NCI-H526 treated with DMSO at 0.1 percent for 48 hours (cell line): Measurements from ENCODE around the gene MARCHF10.

Experiments
- DNase-seq: peaks from one replicate; lab custom pipeline; 2025; lab: John Stamatoyannopoulos, UW

The MARCHF10 gene

DNA sequence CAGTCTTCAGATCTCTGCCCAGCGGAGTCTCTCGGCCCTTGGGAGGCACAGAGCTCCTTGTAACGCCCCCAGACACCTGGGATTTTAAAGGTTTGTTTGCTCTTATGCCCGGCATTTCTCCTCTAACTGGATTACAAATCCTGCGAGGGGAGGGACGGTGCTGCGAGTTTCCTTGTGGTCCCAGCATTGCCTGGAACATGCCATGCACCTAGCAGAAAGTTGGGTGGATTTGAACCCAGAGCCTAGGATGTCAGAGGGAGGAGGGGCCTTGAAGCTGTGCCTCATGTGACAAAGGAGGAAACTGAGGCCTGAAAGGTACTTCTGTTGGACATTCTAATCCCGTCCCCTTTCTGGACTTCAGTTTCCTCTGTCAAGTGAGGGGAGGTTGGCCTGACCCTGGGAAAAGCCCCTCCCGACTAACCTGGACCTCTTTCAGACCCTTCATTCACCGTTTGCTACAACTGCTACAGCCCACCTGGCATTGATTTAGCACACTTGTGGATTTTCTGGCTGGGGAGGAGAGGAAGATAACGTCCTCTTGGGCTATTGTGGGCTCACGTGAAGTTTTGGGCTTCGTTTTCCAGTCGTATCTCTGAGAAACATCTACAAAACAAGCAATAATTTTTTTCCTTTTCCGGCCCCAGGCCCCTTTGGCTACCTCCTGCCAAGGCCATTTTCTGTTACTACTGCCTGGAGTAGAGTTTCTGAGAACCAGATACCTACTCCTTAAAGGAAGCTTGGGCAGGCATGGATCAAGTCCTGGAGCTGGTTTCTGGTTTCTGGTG is 149.8 kb downstream of the MARCHF10 start:
- no peak for DNase-seq

DNA sequence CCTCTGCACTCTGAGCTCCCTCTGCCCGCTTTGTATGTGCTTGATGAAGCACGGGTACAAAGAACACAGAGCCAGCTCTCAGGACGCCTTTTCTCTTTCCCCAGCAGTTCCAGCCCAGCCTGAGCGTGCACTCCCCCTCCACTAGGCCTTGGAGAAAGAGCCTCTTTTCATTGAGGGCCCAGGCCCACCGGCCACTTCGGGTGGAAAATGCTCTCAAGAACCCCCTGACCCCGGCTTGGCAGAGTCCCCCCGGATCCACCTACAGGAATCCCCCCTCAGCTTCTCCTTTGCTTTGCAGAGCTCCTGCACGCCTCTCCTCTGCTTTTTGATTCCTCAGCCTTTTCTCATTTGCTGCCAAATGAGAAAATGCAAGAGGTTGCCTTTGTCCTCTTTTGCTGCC is 150.4 kb downstream of the MARCHF10 start:
- no peak for DNase-seq

DNA sequence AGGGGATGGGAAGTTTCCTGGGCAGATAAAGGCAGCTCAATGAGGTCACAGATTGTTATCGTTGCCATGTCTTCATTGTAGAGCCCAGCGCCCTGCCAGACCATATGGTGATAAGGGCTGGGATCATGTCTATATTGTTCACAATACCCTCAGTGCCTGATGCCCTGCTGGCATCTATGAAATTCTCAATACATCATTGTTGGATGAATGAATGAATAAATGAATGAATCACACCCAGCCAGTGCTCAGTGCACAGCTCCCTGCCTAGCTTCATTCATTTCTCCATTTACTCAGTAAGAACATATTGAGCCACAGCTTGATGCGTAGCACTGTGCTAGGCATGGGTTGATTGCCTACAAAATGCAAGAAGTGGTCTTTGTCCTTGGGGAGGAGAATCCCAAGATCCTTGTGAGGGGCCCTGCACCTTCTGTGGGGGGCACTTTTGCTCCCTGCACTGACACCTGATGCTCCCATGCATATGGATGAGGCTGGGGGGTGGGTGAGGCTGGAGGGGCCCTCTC is 150.9 kb downstream of the MARCHF10 start:
- no peak for DNase-seq

DNA sequence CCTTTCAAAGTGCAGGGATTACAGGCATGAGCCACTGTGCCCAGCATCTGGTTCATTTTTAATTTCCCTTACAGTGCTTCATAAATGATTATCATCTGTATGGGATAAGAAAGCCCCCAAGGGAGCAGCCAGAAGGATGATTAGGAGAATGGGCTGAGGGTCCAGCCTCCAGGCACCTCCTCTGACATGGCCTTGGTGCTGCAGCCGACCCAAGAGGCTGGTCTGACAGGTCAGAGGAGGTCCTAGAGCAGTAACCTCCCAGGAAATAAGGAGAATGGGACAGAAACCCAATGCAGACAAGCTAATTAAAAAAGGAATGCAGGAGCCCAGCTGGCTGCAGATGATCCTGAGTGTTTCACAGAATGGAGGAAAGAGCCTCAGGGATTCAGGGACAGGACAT is 151.7 kb downstream of the MARCHF10 start:
- DNase-seq = no peak

DNA sequence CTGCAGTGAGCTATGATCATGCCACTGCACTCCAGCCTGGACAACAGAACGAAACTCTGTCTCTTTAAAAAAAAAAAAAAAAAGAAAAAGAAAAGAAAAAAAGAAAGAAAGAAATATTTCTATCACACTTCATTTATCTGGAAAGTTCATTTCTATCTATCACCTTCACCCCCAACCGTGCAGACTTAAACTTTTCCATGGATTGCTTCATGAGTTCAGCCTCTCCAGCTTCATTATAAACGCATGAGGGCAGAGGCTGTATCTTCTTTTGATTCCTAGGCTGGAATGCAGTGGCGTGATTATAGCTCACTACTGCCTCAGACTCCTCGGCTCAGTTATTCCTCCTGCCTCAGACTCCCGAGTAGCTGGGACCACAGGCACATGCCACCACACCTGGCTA is 152.5 kb downstream of the MARCHF10 start:
- DNase-seq = no peak

DNA sequence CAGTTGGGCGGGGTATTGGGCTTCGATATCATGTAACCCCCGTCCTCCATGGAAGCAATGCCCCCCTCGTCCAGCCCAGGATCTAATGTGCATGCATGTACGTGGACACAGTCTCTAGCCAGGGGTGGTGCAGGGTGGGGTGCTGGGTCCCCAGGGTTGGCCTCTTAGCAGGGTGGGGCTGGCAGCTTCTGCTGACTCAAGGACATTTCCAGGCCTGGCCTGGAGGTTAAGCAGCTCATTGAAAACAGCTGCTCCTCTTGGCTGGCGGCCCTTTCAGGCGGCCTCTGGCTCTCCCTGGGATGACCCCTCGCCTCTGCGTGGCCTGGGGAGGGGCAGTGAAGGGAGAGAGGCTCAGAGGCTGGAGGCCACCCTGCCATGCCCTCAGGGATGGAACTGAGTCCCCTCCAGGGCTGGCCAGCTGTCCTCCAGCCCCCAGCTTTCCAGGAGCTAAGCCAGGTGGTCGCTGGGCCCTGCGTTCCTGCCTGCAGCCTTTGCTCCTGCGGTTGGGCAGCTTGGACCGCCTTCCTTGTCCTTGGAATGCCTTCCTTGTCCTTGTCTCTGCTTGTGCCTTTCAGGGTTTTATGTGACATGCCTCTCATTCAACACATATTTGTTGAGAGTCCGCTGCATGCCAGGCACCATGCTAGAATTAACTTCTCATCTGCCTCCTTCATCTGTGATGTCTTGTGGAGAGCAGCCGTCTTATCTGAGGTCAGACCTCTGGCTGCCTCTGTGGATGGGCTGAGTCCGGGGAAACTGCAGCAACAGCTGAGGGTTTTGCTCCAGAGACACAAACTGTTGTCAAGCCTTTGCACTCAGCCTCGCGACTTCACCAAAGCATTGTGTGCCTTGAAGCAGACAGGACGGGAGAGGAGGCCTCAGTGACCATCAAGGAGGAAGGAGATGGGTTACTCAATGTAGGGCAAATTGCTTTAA is 154.0 kb downstream of the MARCHF10 start:
- DNase-seq = no peak

DNA sequence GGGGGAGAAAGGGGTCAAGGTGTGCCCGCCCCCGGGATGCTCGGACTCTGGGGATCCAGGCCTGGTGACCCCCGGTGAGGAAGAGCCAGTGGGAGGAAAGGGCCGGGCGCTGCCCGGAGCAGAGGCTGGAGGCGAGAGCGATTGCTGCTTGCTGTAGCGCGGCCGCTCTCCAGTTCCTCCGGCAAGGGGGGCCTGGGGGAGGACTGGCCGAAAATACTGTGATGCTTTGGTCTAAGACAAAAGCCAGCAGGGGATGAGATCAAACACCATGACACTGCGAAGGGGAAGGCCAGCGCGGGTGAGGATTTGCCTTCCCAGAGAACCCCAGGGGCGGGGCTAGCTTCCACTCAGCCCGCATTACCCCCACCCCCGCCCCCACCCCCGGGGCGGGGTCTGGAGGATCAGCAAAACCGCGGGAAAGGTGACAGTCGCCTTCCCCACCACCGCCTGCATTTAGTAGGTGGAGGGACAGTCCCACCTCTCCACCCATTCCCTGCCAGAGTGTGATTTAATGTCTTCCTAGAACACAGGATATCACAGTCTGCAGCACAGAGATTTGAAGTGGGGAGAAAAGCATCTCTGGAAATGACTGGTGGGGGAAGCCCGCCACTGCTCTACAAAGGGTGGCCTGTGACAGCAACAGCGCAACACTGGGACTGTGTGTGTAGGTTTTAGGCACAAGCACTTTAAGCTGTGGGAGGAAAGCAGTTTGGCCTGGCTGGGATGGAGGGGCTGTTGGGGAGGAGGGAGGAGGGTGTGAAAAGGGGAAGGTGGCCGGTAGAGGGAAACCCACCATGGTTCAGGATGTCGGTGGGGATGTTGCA is 154.9 kb downstream of the MARCHF10 start:
- DNase-seq = peak; percentile 39

DNA sequence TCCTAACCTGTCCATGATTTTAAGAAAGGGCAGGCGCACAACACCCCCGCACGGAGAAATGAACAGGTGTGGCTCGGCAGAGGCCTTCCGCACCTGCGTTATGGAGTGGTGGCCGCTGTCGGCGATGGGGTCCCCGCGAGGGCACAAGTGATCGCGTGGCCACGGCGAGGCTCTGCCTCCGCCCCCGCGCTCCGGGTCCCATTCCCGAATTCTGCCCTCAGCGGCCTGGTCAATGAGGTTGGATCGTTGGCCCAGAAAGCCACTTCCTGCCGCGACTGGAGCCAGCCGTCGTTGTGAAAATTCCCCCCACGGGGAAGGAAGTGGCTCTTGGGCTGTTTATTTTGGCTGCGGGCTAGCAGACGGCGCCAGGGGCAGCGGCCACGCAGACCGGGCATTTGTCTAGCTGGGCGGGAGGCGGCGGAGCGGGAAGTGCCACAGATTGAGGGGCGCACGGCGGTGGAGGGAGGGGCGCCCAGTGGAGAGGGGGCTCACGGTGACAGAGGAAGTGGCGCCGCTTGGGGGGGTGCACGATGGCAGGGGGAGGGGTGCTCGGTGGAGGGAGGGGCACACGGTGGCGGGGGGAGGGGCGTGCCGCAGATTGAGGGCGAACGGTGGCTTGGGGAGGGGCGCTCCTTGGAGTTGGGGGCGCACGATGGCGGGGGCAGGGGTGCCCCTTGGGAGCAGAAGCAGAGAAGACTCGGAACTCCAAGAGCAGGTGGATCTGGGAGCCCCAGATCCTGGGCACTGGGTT is 155.7 kb downstream of the MARCHF10 start:
- no peak for DNase-seq
